ENCODE data around the gene FAM174B.

DNA sequence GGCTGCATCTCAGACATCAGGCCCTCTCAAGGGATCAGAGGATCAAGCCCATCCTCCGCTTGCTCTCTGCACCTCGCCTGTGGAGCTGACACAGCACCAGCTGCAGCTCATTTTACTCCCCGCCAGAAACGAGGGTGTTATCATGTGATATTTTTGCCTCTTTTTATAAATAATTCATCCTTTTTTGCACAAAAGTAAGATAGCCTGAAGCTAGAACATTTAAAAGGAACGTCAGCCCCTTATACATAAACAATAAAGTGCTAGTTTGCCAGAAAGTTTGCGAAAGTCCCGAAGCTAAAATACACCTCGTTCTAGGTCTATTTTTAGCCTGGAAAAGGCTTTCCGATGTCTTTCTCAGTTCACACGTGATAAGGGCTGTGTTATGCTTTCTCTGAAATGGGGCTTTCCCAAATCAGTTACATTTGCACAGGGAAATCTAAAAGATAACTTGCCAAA is 9.6 kb upstream of the FAM174B start:
- TF ChIP-seq REST (IDR thresholded peaks at IDR 0.05; ENCODE audit: low read depth) = no peak
- TF ChIP-seq TCF12 (IDR thresholded peaks at IDR 0.05; ENCODE audit: low read depth) = no peak
- no peak for TF ChIP-seq CREB1 (IDR thresholded peaks at IDR 0.05; ENCODE audit: low read depth)
- TF ChIP-seq EGR1 (IDR thresholded peaks at IDR 0.05) = no peak

Measured in Ishikawa (cell line).